Immature natural killer cell (primary cell): ENCODE results near the gene PDLIM5. TPM values are rescaled to one million over a fixed set of nuclear protein-coding genes. Genes with fewer than 3 reads are reported as not detected.
"Not testable (repeated sequence)": the region's sequence is repeated elsewhere in the genome, so short reads cannot be mapped to it uniquely, and the experiment has no call there.

Experiments used
- DNase-seq, 3 donors: peaks; one replicate each; pipeline ENCODE4 v3.0.0; 2022; ENCODE audit warnings: mixed read lengths in 1 of 3
- H3K27ac Mint-ChIP-seq, 6 donors: one replicate each; pipeline ENCODE4 v1.8.0; 2020; ENCODE audit warnings: mixed read lengths in 6 of 6, mild to moderate bottlenecking in 5 of 6, inconsistent platforms in 4 of 6, moderate library complexity in 3 of 6
- H3K27me3 Mint-ChIP-seq, 3 donors: one replicate each; pipeline ENCODE4 v1.8.0; 2020 to 2021; ENCODE audit warnings: low read depth in 3 of 3, mild to moderate bottlenecking in 3 of 3, mixed read lengths in 3 of 3, moderate library complexity in 3 of 3, inconsistent platforms in 1 of 3
- H3K36me3 Mint-ChIP-seq, 3 donors: one replicate each; pipeline ENCODE4 v1.8.0; 2020; ENCODE audit warnings: mixed read lengths in 3 of 3, inconsistent platforms in 2 of 3, mild to moderate bottlenecking in 2 of 3
- H3K4me1 Mint-ChIP-seq, 2 donors: one replicate each; pipeline ENCODE4 v1.8.0; 2020; ENCODE audit warnings: inconsistent platforms in 2 of 2, mild to moderate bottlenecking in 2 of 2, mixed read lengths in 2 of 2, moderate library complexity in 1 of 2
- H3K4me3 Mint-ChIP-seq, 5 donors: one replicate each; pipeline ENCODE4 v1.8.0; 2020; ENCODE audit warnings: mild to moderate bottlenecking in 5 of 5, mixed read lengths in 5 of 5, inconsistent platforms in 3 of 5, moderate library complexity in 3 of 5
- H3K9me3 Mint-ChIP-seq, 6 donors: one replicate each; pipeline ENCODE4 v1.8.0; 2020; ENCODE audit warnings: mild to moderate bottlenecking in 6 of 6, mixed read lengths in 6 of 6, inconsistent platforms in 4 of 6, moderate library complexity in 3 of 6
- polyA plus RNA-seq, 3 donors: library from polyadenylated mRNA; unstranded; fragments of 300-500 nt; fragmentation: Illumina TruSeq; gene quantifications; one replicate each; pipeline ENCODE4 v1.2.3, GENCODE V29; 2021

The PDLIM5 gene
- polyA plus RNA-seq, 3 donors from 2014 or later: 38.7 to 57.1 (median 55.8) TPM

- Mint-ChIP-seq H3K27ac (no peak overlapping the region), H3K36me3 (peaks cover 0 to 13% (median 3%) of the 10 kb centered on the region in 3 donors), H3K4me1 (no peaks in the 10 kb centered on the region), H3K9me3 (no peaks in the 10 kb centered on the region), H3K4me3 (no peak overlapping the region), H3K27me3 (no peaks in the 10 kb centered on the region)
- no peak for DNase-seq
These were observed 161.5 kb downstream of the PDLIM5 start for GRCh38 chr4:94613248-94613647.

DNA sequence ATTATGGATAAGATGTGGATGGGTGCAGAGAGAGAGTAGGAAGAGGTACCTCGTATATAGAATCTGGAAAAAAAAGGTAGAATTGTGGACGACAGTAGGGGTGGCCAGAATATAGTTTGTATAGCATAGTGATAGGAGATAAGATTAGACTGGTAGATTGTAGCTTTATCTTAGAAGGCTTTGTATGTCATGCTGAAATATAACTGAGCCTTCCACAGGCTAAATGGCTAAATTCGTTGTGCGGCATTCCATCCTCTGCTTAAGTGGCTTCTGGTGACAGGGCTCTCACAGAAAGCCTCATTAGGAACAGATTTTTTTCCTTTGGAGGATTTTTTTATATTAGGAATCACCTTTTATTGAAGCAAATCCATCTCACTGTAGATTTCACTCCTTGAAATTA is 163.7 kb downstream of the PDLIM5 start:
- H3K4me1 Mint-ChIP-seq: no peaks in the 10 kb centered on the region
- H3K9me3 Mint-ChIP-seq: no peaks in the 10 kb centered on the region

DNA sequence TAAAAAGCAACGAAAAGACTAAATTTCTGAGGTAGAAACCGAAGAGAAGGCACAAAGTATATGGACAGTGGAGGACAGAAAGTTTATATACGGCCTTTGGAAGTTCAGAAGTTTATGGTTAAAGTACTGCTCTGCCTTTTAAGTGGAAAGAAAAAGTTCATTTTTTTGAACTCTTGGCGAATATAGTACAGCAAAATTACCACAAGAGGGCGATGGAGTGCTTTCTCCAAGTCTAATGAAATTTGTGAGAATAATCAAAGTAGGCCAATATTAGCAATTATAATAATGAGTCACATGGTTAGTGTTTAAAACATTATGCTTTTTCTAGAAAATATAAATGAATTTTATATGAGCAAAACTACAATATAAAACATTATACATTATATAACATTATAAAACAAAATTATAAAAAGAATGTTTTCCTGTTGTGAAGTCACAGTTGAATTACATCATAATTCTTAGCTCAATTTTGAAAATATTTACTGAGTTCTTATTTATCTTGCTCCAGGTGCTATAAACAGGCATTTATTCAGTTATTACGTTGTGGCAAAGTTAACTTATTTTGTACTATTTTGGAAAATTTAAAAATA is 169.8 kb downstream of the PDLIM5 start:
- Mint-ChIP-seq H3K4me1 (no peaks in the 10 kb centered on the region), H3K4me3 (no peak overlapping the region), H3K36me3 (peaks cover 5 to 25% (median 19%) of the 10 kb centered on the region in 3 donors), H3K9me3 (no peaks in the 10 kb centered on the region), H3K27ac (peak overlapping the region in 1 of 6 donors; percentile 3), H3K27me3 (no peaks in the 10 kb centered on the region)
- peak; percentile 9 to 18 (median 10) for DNase-seq

More for the DNA sequence above, 163.7 kb downstream of the PDLIM5 start:
- no peak for DNase-seq
- Mint-ChIP-seq H3K27me3 (no peaks in the 10 kb centered on the region), H3K36me3 (peaks cover 5 to 19% (median 11%) of the 10 kb centered on the region in 3 donors), H3K27ac (no peak overlapping the region), H3K4me3 (no peak overlapping the region)

DNA sequence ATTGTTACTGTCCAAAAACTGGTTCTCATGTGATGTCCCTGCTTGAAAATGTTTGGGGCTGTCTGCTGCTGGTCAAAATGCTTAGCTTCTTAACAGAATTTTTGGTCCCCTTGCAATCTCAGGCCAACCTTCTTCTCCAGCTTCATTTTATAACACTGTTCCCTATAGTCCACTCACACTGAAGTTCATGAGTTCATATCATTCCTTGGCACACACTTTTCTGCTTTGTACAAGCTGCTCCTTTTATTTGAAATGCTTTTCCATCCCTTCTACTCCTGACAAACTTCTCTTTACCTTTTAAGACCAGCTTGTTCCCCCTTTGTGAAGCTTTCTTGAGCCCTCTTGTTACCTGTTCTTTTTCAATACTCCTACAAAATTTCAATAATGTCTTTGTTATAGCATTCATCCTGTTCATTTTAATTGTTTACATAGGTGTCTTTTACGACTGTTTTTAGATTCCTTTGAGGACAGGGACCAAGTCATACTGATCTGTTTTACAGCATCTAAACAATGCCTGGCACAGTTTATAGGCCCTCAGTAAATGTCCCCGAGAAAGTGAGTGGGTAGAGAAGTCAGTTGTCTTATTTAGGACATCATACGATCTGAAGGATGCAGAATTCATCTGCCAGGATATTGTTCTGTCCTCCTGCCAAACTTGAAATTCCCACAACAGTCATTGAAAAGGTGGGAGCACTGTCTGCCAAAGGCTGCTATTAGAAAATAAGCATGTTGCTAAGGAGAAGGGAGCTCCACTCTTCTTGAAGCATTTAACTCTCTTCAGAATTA is 171.6 kb downstream of the PDLIM5 start:
- H3K27me3 Mint-ChIP-seq: no peaks in the 10 kb centered on the region
- no peak overlapping the region for H3K27ac Mint-ChIP-seq
- DNase-seq: no peak
- no peaks in the 10 kb centered on the region for H3K4me1 Mint-ChIP-seq
- H3K4me3 Mint-ChIP-seq: no peak overlapping the region
- H3K36me3 Mint-ChIP-seq: peaks cover 5 to 24% (median 13%) of the 10 kb centered on the region in 3 donors
- no peaks in the 10 kb centered on the region for H3K9me3 Mint-ChIP-seq

GRCh38 chr4:94626942-94627341 is 175.2 kb downstream of the PDLIM5 start:
- H3K36me3 Mint-ChIP-seq: peaks cover 0 to 24% (median 8%) of the 10 kb centered on the region in 3 donors
- no peaks in the 10 kb centered on the region for H3K27me3 Mint-ChIP-seq
- no peaks in the 10 kb centered on the region for H3K9me3 Mint-ChIP-seq
- H3K4me1 Mint-ChIP-seq: no peaks in the 10 kb centered on the region
- DNase-seq: no peak
- H3K27ac Mint-ChIP-seq: no peak overlapping the region
- no peak overlapping the region for H3K4me3 Mint-ChIP-seq

DNA sequence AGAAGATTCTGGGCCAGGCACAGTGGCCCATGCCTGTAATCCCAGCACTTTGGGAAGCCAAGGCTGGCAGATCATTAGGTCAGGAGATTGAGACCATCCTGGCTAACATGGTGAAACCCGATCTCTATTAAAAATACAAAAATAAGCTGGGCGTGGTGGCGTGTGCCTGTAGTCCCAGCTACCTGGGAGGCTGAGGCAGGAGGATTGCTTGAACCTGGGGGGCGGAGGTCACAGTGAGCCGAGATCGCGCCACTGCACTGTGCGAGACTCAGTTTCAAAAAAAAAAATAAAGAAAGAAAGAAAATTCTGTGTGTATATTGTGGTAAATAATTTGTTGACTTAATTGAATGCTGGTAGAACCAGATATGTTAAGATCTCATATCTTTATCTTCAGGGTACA is 177.3 kb downstream of the PDLIM5 start:
- peaks cover 6 to 23% (median 14%) of the 10 kb centered on the region in 3 donors for H3K36me3 Mint-ChIP-seq
- not testable (repeated sequence) for H3K27ac Mint-ChIP-seq, H3K9me3 Mint-ChIP-seq, H3K4me3 Mint-ChIP-seq, DNase-seq, H3K4me1 Mint-ChIP-seq, H3K27me3 Mint-ChIP-seq

- Mint-ChIP-seq H3K27ac (no peak overlapping the region), H3K27me3 (no peaks in the 10 kb centered on the region), H3K9me3 (no peaks in the 10 kb centered on the region), H3K4me3 (no peak overlapping the region), H3K4me1 (no peaks in the 10 kb centered on the region), H3K36me3 (peaks cover 6 to 21% (median 14%) of the 10 kb centered on the region in 3 donors)
- no peak for DNase-seq
These were observed 178.1 kb downstream of the PDLIM5 start for GRCh38 chr4:94629837-94630236.

GRCh38 chr4:94634271-94634670 is 182.5 kb downstream of the PDLIM5 start:
- Mint-ChIP-seq H3K4me1 (no peaks in the 10 kb centered on the region), H3K27me3 (no peaks in the 10 kb centered on the region), H3K36me3 (peaks cover 6 to 26% (median 10%) of the 10 kb centered on the region in 3 donors), H3K4me3 (no peak overlapping the region), H3K27ac (no peak overlapping the region), H3K9me3 (no peaks in the 10 kb centered on the region)
- DNase-seq: no peak

DNA sequence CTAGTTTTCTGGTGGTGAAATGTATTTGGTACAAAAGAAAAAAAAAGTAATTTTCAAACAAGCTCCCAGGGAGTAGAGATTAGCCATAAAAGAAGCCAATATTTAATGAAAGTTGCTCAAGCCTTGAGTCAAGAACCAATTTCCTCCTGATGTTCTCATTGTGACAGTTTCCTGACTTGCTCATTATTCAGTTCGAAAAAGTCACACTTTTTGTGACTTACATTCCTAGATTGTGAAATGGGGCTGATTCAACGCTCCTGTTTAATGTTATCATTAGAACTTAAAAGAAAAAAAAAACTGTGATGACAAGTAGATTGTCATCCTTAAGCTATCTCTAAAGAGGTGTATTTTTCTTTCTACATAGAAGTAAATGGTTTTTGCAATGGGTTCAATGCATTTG is 183.4 kb downstream of the PDLIM5 start:
- Mint-ChIP-seq H3K27me3 (peaks cover 0 to 1% (median 0%) of the 10 kb centered on the region in 3 donors), H3K27ac (no peak overlapping the region), H3K4me3 (no peak overlapping the region), H3K4me1 (no peaks in the 10 kb centered on the region), H3K36me3 (peaks cover 6 to 22% (median 10%) of the 10 kb centered on the region in 3 donors), H3K9me3 (no peaks in the 10 kb centered on the region)
- no peak for DNase-seq

DNA sequence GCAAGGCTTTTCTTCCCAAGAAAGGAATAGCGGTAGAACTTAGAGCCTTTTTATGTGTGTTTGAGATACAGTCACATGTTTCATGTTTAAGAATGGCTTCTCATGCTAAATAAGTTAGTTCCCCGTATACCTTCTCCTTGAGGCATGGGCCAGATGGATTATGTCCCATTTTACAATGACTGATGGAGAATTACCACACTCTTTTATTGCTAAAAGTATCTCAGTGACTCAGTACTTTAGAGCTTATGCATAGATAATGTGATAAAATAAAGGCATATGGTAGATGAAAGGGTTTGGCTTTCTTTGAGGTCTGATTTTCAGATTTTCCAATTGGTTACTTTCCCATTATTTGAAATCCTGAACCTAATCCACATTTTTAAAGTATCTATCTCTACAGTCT is 184.3 kb downstream of the PDLIM5 start:
- Mint-ChIP-seq H3K4me1 (no peaks in the 10 kb centered on the region), H3K36me3 (peaks cover 6 to 25% (median 13%) of the 10 kb centered on the region in 3 donors), H3K4me3 (no peak overlapping the region), H3K9me3 (no peaks in the 10 kb centered on the region), H3K27ac (no peak overlapping the region), H3K27me3 (peaks cover 0 to 2% (median 0%) of the 10 kb centered on the region in 3 donors)
- no peak for DNase-seq

GRCh38 chr4:94639298-94639697 is 187.6 kb downstream of the PDLIM5 start:
- Mint-ChIP-seq H3K36me3 (peaks cover 0 to 16% (median 15%) of the 10 kb centered on the region in 3 donors), H3K4me3 (no peak overlapping the region), H3K27ac (no peak overlapping the region), H3K9me3 (no peaks in the 10 kb centered on the region), H3K4me1 (no peaks in the 10 kb centered on the region), H3K27me3 (peaks cover 0 to 2% (median 0%) of the 10 kb centered on the region in 3 donors)
- DNase-seq: no peak

GRCh38 chr4:94640151-94640550 is 188.4 kb downstream of the PDLIM5 start:
- H3K9me3 Mint-ChIP-seq: no peaks in the 10 kb centered on the region
- H3K27me3 Mint-ChIP-seq: peaks cover 0 to 2% (median 0%) of the 10 kb centered on the region in 3 donors
- H3K4me1 Mint-ChIP-seq: no peaks in the 10 kb centered on the region
- H3K36me3 Mint-ChIP-seq: peaks cover 0 to 15% (median 14%) of the 10 kb centered on the region in 3 donors
- H3K4me3 Mint-ChIP-seq: no peak overlapping the region
- DNase-seq: no peak
- H3K27ac Mint-ChIP-seq: no peak overlapping the region

- peaks cover 0 to 2% (median 0%) of the 10 kb centered on the region in 3 donors for H3K27me3 Mint-ChIP-seq
- H3K4me1 Mint-ChIP-seq: no peaks in the 10 kb centered on the region
- H3K36me3 Mint-ChIP-seq: peaks cover 11 to 30% (median 19%) of the 10 kb centered on the region in 3 donors
- no peak for DNase-seq
- no peaks in the 10 kb centered on the region for H3K9me3 Mint-ChIP-seq
- H3K4me3 Mint-ChIP-seq: no peak overlapping the region
- peak overlapping the region in 1 of 6 donors; percentile 5 for H3K27ac Mint-ChIP-seq
These were observed 190.2 kb downstream of the PDLIM5 start for GRCh38 chr4:94641702-94642560.

DNA sequence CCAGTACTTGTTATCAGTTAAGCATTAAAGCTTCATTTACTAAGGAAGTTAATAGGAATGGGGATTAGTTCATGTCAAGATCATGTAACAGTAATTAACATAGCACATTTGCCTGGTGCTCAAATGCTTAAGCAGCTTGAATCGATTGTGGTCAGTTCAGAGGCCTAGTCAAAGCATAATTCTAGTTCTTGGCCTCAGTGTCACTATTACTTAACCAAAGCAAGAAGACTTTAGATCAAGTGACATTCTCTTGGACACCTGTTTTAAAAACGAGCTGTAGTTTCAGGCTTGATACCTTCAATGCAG is 190.8 kb downstream of the PDLIM5 start:
- DNase-seq: no peak
- H3K36me3 Mint-ChIP-seq: peaks cover 12 to 30% (median 19%) of the 10 kb centered on the region in 3 donors
- H3K27me3 Mint-ChIP-seq: peaks cover 0 to 2% (median 0%) of the 10 kb centered on the region in 3 donors
- H3K9me3 Mint-ChIP-seq: no peaks in the 10 kb centered on the region
- no peak overlapping the region for H3K27ac Mint-ChIP-seq
- no peak overlapping the region for H3K4me3 Mint-ChIP-seq
- no peaks in the 10 kb centered on the region for H3K4me1 Mint-ChIP-seq
